SK-N-SH (cell line): ENCODE results near the gene REPS2.

Experiments used
- CTCF ChIP-seq: fragments of 200-600 bp; sonication (generic); IDR thresholded peaks from 2 replicates; pipeline ENCODE4 v1.6.1; 2017; ENCODE audit warnings: antibody characterized with exemption, mild to moderate bottlenecking, moderate library complexity
- ELF1 ChIP-seq: IDR thresholded peaks from 2 replicates; pipeline ENCODE4 v1.4.0; 2012
- EZH2phosphoT487 ChIP-seq: fragments of 200-600 bp; sonication (generic); IDR thresholded peaks from 2 replicates; pipeline ENCODE4 v1.6.1; 2017; ENCODE audit warnings: low read depth, mixed run types, mild to moderate bottlenecking, antibody characterized with exemption, moderate library complexity, borderline replicate concordance
- GABPA ChIP-seq: IDR thresholded peaks from 2 replicates; pipeline ENCODE4 v1.4.0; 2012; ENCODE audit warnings: low read depth, mild to moderate bottlenecking
- GATA2 ChIP-seq: sonication (generic); formaldehyde crosslinking; IDR thresholded peaks from 2 replicates; pipeline ENCODE4 v1.5.0; 2020; ENCODE audit warnings: mild to moderate bottlenecking, missing genetic modification reagents
- MXI1 ChIP-seq: IDR thresholded peaks from 2 replicates; pipeline ENCODE4 v1.6.1; 2012; ENCODE audit warnings: mild to moderate bottlenecking, low read depth, low read length, improper control_type of control experiment
- NFIC ChIP-seq: IDR thresholded peaks from 2 replicates; pipeline ENCODE4 v1.4.0; 2012; ENCODE audit warnings: borderline replicate concordance
- POLR2AphosphoS5 ChIP-seq: IDR thresholded peaks from 2 replicates; pipeline ENCODE4 v1.6.1; 2012; ENCODE audit warnings: low read depth, low read length
- RCOR1 ChIP-seq: fragments of 150-350 bp; IDR thresholded peaks from 2 replicates; pipeline ENCODE4 v1.6.1; 2017; ENCODE audit warnings: antibody characterized with exemption, low read length
- SIN3A ChIP-seq: IDR thresholded peaks from 2 replicates; pipeline ENCODE4 v1.6.1; 2012; ENCODE audit warnings: low read depth, mild to moderate bottlenecking, low read length, moderate library complexity, borderline replicate concordance
- SMC3 ChIP-seq: IDR thresholded peaks from 2 replicates; pipeline ENCODE4 v1.6.1; 2012; ENCODE audit warnings: low read depth, low read length, improper control_type of control experiment
- TAF1 ChIP-seq: IDR thresholded peaks from 2 replicates; pipeline ENCODE4 v1.6.1; 2012; ENCODE audit warnings: low read depth, mild to moderate bottlenecking, low read length, moderate library complexity, borderline replicate concordance
- USF1 ChIP-seq: IDR thresholded peaks from 2 replicates; pipeline ENCODE4 v1.4.0; 2012; ENCODE audit warnings: low read depth, borderline replicate concordance

GRCh38 chrX:17040711-17041110 is 94.3 kb downstream of the REPS2 start:
- no peak for TF ChIP-seq CTCF
- TF ChIP-seq TAF1: no peak
- no peak for TF ChIP-seq MXI1
- no peak for TF ChIP-seq POLR2AphosphoS5
- TF ChIP-seq ELF1: no peak
- no peak for TF ChIP-seq SIN3A
- no peak for TF ChIP-seq GABPA
- TF ChIP-seq GATA2 (CRISPR knock-in tag): no peak
- TF ChIP-seq RCOR1: no peak
- no peak for TF ChIP-seq USF1
- TF ChIP-seq NFIC: no peak
- no peak for TF ChIP-seq EZH2phosphoT487
- no peak for TF ChIP-seq SMC3
